Left cardiac atrium (tissue), 4 donors: ENCODE data around the gene NCBP3. TPM values are rescaled to one million over a fixed set of nuclear protein-coding genes. Genes with fewer than 3 reads are reported as not detected.
A peak's percentile ranks its signal among the peaks of the same experiment; 100 is the strongest.
"Not testable (repeated sequence)": the region's sequence is repeated elsewhere in the genome, so short reads cannot be mapped to it uniquely, and the experiment has no call there.

ENCODE experiments used
- ATAC-seq, 2 donors: fragments of 200-7000 bp; cut with Tn5 transposase; one replicate each; pipeline ENCODE4 v1.9.1; 2020; ENCODE audit warnings: mild to moderate bottlenecking in 2 of 2, moderate library complexity in 2 of 2
- DNase-seq: peaks from one replicate; pipeline ENCODE4 v3.0.0-alpha.2; 2020
- intact Hi-C, 2 donors: fragments of 100-400 bp; cut with DNase I; formaldehyde crosslinking; loops; one replicate each; pipeline versions ENCODE4 v1.14.1 to v1.15.1; 2022 to 2023
- total RNA-seq, 2 donors: library from RNA; stranded (reverse); fragmentation: NEBNext Ultra II Directional; extraction: Animal tissue kit (Norgen Biotek cat#: 25700); gene quantifications; one replicate each; pipeline ENCODE4 v1.2.1, GENCODE V29; 2021
- donor health status: DM: no; HTN: yes; CAD: no.
- donor health status: DM: no; HTN: yes; CAD: no; lungs with severe emphysema.
- donor health status: DM: yes; HTN: yes; CAD: no.
- donor health status: Dilated cardiomyopathy.

The NCBP3 gene
- total RNA-seq, 2 donors from 2014 or later = 16.3 to 24.4 TPM

- DNase-seq (no peak), ATAC-seq (no peak)
- intact Hi-C loops = no loop called here
These were observed 46.7 kb downstream of the NCBP3 start for GRCh38 chr17:3799181-3799945.

DNA sequence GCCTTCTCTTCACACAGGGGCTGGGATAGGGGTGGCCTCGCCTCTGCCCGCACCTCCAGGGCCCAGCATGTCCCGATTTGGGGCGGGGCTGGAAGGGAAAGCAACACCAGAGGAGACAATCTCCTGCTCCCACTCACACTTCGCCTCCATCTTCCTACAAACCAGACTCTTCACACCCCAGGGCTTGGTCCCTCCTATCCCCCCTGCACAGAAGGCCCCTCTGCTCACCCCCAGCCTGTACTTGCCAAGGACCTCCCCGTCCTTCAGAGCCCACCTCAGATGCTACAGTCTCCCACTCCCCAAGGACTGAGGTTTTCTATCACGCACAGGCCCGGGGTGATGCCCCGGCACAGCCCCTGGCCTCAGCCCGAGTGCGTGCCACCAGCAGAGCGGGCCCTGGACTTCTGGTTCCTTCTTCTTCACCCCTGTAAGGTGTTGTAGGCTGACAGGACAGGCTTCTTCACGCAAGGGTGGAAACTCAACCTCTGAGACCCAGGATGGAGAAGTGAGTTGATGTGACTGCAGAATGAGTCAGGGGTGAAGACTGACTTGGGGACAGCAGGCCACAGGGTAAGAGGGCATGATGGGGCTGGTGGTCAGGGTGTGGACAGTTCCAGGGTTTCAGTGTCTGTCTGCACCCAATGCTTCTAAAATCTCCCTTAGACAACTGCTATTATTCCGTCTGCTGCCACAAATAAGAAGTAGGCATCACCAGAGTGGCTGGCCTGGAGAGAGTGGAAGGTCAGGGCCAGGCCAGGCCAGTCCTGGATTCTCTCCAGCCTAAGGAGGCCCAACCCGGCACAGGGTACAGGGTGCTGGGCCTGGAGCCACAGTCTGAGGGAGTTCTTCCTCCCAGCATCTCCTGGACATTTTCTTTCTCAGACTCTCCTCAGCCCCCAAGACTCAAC lies 47.5 kb downstream of the NCBP3 start:
- no peak for DNase-seq
- intact Hi-C loops = no loop called here
- ATAC-seq = no peak

- no peak for ATAC-seq
- no peak for DNase-seq
- intact Hi-C loops = no loop called here
These were observed 49.2 kb downstream of the NCBP3 start for GRCh38 chr17:3796822-3797170.

- no peak for DNase-seq
- peak in 1 of 2 donors; percentile 53 for ATAC-seq
- intact Hi-C loops = no loop called here
These were observed 49.8 kb downstream of the NCBP3 start for GRCh38 chr17:3796110-3796821.

- ATAC-seq (no peak), DNase-seq (no peak)
- intact Hi-C loops = no loop called here
These were observed 50.5 kb downstream of the NCBP3 start for GRCh38 chr17:3795390-3796102.

DNA sequence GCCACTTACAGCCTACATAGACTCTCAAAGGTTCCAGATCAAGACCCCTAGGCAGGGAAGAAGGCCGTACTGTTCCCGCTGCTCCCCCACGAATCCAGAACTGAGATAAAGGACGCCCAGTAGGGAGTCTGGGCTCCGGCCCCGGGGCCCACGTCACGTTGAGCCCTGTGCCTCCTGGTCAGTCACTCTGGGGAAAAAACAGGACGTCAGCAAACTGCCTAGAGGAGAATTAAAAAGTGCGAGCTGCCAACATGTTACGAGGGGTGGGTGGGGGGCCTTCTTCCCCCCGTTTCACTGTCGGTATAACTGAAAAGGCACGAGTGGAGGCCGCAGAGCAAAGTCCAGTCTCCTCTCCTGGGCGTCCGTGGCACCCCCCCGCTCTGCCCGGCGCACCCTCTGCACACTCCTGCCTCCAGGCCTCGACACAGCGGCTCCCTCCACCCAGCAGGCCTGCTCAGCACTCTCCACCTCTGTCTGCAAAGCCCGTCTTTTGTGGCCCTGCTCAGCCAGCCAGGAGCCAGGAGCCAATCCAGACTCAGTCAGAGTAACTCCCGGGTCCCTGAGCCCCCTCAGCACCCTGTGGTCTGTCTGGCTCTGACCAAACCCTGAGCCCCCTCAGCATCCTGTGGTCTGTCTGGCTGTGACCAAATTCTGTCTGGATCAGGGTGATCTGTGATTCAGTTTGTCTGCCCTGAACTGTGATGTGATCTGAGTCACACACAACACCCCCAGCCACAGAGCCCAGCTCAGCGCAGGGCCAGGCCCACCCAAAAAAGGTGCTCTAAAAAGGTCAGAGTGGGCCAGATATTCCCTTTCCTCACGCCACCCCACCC lies 51.3 kb downstream of the NCBP3 start:
- no peak for DNase-seq
- intact Hi-C loops = no loop called here
- no peak for ATAC-seq

- ATAC-seq, intact Hi-C loops: not testable (repeated sequence)
These were observed 51.9 kb downstream of the NCBP3 start for GRCh38 chr17:3794152-3794551.

GRCh38 chr17:3793258-3793657 lies 52.8 kb downstream of the NCBP3 start:
- intact Hi-C loops, ATAC-seq: not testable (repeated sequence)

More at GRCh38 chr17:3794152-3794551, 51.9 kb downstream of the NCBP3 start:
- not testable (repeated sequence) for DNase-seq

GRCh38 chr17:3792481-3792880 lies 53.6 kb downstream of the NCBP3 start:
- DNase-seq (no peak), ATAC-seq (no peak)
- intact Hi-C loops = no loop called here

More at GRCh38 chr17:3793258-3793657, 52.8 kb downstream of the NCBP3 start:
- not testable (repeated sequence) for DNase-seq

- intact Hi-C loops = no loop called here
- DNase-seq (no peak), ATAC-seq (no peak)
These were observed 57.8 kb downstream of the NCBP3 start for GRCh38 chr17:3788200-3788599.

GRCh38 chr17:3785323-3785722 lies 60.7 kb downstream of the NCBP3 start:
- DNase-seq, intact Hi-C loops, ATAC-seq: not testable (repeated sequence)

DNA sequence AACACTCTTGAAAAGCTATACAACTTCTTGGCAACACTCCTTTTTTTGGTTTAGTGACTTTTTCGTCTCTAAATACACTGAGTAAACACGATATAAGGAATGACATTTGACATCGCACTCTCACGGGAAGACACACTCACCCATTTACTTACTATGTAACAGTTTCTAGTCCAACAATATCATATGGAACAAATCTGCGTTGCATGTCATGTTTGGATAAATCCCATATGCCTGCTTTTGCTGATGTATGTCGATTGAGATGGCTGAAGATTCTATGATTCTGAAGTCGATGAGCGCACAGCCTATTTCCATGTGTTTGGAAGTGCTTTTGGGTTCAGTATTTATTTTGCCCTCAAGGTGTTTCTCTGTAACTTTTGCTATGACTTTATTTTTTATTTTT lies 63.3 kb downstream of the NCBP3 start:
- ATAC-seq (no peak), DNase-seq (no peak)
- intact Hi-C loops = no loop called here

- intact Hi-C loops = no loop called here
- ATAC-seq (no peak), DNase-seq (no peak)
These were observed 65.1 kb downstream of the NCBP3 start for GRCh38 chr17:3780986-3781385.

GRCh38 chr17:3777366-3778120 lies 68.5 kb downstream of the NCBP3 start:
- ATAC-seq (no peak), DNase-seq (no peak)
- intact Hi-C loops = no loop called here

GRCh38 chr17:3773966-3774365 lies 72.1 kb downstream of the NCBP3 start:
- intact Hi-C loops = no loop called here
- no peak for ATAC-seq
- no peak for DNase-seq

DNA sequence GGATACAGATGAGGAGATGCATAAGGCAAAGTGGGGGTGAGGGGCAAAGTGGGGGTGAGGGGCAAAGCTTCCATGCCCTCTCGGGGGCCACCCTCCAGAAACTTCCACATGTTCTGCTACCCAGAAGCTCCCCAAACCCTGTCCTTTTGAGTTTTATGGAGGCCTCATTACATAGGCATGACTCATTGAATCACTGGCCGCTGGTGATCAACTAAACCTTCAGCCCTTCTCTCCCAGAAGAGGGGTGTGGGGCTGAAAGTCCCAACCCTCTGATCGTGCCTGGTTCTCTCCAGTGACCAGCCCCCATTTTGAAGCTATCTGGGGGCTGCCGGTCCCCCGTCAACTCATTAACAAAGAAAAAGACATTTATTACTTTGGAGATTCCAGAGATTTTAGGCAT lies 72.5 kb downstream of the NCBP3 start:
- intact Hi-C loops = no loop called here
- no peak for ATAC-seq
- DNase-seq = no peak

DNA sequence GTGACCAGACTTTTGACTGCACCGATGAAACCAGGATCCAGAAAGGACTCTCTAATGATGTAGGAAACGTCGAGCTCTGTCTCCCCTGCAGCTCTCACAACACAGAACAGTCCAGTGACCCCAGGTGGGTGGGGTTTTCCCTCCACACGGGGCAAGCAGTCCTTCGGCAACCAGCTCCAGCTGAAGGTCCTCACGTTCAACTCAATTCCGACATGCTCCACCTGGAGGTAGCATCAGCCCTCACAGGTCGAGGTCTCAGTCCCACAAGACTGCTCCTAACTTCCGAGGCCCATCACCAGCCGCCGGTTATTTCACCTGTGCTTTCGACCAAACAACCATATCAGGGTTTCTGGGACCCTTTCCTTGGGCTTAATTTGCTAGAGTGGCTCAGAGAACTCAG lies 73.3 kb downstream of the NCBP3 start:
- intact Hi-C loops = no loop called here
- DNase-seq (no peak), ATAC-seq (no peak)

GRCh38 chr17:3771140-3771539 lies 74.9 kb downstream of the NCBP3 start:
- ATAC-seq (peak in 1 of 2 donors; percentile 30), DNase-seq (no peak)
- intact Hi-C loops = no loop called here
